GM18951 (cell line): ENCODE measurements around the gene EEFSEC.

Experiments
- POLR2A ChIP-seq: IDR thresholded peaks from 4 replicates; pipeline ENCODE4 v1.6.1; 2011; ENCODE audit warnings: mild to moderate bottlenecking; ENCODE audit not compliant: insufficient read length, insufficient read depth; ENCODE audit errors: extremely low read depth
- in situ Hi-C: fragments of 300-500 bp; cut with MboI; formaldehyde crosslinking; loops from one replicate; pipeline ENCODE4 v1.12.0; 2022; ENCODE audit warnings: low sequenced_read_pairs, mixed read lengths, inconsistent platforms; ENCODE audit not compliant: unreplicated experiment

The EEFSEC gene

GRCh38 chr3:128153156-128154041 is at the start of gene EEFSEC:
Gene EEFSEC, plus strand, starts transcription at chr3:128153481. Its CDS starts 27 bp downstream, at chr3:128153508.
- peak; percentile 78 for TF ChIP-seq POLR2A
- in situ Hi-C loops: no loop called here

- TF ChIP-seq POLR2A: no peak
- in situ Hi-C loops: no loop called here
Observed at GRCh38 chr3:128107834-128108233, 45.4 kb upstream of the EEFSEC start.

- in situ Hi-C loops: no loop called here
- no peak for TF ChIP-seq POLR2A
Observed at GRCh38 chr3:128111147-128111546, 42.1 kb upstream of the EEFSEC start.

GRCh38 chr3:128112357-128112968 is 40.8 kb upstream of the EEFSEC start:
- in situ Hi-C loops: no loop called here

GRCh38 chr3:128113817-128114794 is 39.2 kb upstream of the EEFSEC start:
- in situ Hi-C loops: no loop called here
- no peak for TF ChIP-seq POLR2A

More at GRCh38 chr3:128112357-128112968, 40.8 kb upstream of the EEFSEC start:
- no peak for TF ChIP-seq POLR2A

GRCh38 chr3:128122013-128122412 is 31.3 kb upstream of the EEFSEC start:
- in situ Hi-C loops: no loop called here
- no peak for TF ChIP-seq POLR2A

GRCh38 chr3:128123156-128123537 is 30.1 kb upstream of the EEFSEC start:
- in situ Hi-C loops: no loop called here
- no peak for TF ChIP-seq POLR2A

- peak; percentile 62 for TF ChIP-seq POLR2A
- in situ Hi-C loops: no loop called here
Observed at GRCh38 chr3:128123538-128124368, 29.5 kb upstream of the EEFSEC start, which contains the start of gene RUVBL1. Gene RUVBL1, minus strand, starts transcription at chr3:128123812. Its CDS starts 88 bp downstream, at chr3:128123724.

- in situ Hi-C loops: no loop called here
- no peak for TF ChIP-seq POLR2A
Observed at GRCh38 chr3:128127236-128127635, 26.0 kb upstream of the EEFSEC start.

GRCh38 chr3:128128251-128128650 is 25.0 kb upstream of the EEFSEC start:
- in situ Hi-C loops: no loop called here
- TF ChIP-seq POLR2A: no peak

- no peak for TF ChIP-seq POLR2A
- in situ Hi-C loops: no loop called here
Observed at GRCh38 chr3:128131897-128132646, 21.2 kb upstream of the EEFSEC start.

- in situ Hi-C loops: no loop called here
- TF ChIP-seq POLR2A: no peak
Observed at GRCh38 chr3:128133273-128133883, 19.9 kb upstream of the EEFSEC start.
